ENCODE measurements around the gene FXYD2. TPM values are rescaled to one million over a fixed set of nuclear protein-coding genes. Genes with fewer than 3 reads are reported as not detected.

FXYD2 gene
- total RNA-seq, 2 donors from 2014 or later: 0.61 to 1.0 TPM

DNA sequence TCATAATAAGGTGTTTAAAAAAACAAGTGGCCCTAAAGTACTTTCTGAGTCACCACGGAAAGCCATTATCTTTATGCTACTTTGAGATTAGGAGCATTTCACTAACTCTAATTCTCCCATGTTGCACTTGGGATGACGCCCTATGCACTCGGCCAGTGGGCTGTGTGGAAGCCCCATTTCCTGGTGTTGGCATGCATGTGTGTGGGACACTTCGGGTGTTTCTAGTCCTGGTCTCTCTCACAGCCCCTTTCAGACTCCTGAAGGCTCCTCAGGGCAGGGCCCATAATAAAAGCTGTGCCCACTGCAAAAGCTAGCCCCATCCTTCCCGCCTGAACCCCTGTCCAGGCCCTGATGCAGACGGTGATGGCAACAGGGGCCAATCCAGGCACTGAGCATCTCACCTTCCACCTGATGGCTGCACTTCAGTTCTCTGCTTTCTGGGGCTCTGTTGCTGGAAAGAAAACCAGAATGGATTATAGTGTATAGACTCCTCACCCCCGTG is 14.9 kb upstream of the FXYD2 start:
- no peak for DNase-seq
- ATAC-seq: no peak
- intact Hi-C loops (cut with DNase I, micrococcal nuclease): no loop called here

DNA sequence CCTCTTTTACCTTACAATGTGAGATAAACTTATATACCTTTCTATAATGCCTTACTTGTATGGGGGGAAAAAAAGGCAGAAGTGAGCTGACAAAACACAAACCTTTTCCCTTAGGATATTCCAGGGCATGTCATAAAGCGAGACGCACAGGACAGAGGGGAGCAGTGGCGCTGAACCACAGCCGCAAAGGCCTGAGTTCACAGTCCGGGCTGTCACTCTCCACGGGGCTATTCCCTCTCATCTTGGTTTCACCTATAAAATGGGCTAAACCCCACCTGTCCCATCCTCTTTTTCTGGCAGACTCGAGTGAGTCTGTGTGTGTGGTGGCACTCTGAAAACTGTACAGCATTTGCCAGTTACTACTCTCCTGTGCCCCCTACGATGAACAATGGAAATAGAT is 14.4 kb upstream of the FXYD2 start:
- intact Hi-C loops (cut with DNase I, micrococcal nuclease): no loop called here
- ATAC-seq (no peak), DNase-seq (no peak)

DNA sequence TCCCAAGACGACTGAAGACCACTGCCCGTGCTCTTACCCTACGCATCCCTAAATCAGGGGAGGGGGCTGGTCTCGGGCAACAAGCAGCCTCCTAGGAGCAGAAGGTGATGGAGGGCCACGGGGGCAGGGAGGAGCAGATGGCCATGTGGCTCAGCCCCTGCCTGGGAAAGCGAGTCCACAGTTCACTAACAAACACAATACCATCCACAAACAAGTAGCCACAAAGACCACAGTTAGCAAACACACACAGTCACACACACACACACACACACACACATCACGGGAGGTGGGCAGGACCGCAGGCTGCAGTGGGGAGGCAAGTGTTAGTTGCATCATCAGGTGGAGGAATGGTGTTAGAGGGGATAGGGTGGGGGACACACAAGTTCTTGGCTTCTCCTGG is 13.2 kb upstream of the FXYD2 start:
- DNase-seq (peak in 1 of 2 donors; percentile 19), ATAC-seq (no peak)
- intact Hi-C loops (cut with DNase I, micrococcal nuclease): no loop called here

DNA sequence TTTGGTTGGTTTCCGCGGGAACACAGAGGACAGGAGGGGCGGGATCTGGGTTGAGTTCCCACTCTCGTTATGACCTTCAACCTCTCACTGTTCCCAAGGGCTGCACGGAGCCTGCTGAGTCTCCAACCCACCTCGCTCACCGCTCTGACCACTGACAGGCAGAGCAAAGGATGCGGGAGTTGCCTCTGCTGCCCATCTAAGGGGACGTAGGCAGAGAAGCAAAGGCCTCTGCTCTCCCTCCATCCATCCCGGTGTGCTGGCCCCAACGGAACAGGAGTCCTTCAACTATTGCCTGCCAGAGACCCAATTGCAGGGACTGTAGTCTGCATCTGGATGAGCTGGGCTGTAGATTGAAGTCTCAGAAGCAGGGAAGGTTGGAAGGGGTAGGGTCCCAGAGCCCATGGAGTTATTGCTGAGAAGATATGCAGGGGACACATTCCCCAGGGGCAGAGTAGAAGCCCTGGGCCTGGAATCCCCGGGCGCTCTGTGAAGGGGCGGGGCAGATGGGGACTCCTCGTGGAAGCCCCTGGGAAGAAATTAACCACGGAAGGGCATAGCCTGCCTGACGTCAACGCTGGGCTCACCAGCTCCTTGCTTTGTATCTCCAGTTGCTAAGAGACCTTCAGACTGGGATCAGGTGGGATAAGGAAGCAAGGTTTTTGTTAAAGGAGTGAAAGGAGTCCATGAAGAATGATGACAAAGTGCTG is 12.7 kb upstream of the FXYD2 start:
- DNase-seq (peak in 1 of 2 donors; percentile 16), ATAC-seq (no peak)
- intact Hi-C loops (cut with DNase I, micrococcal nuclease): no loop called here

DNA sequence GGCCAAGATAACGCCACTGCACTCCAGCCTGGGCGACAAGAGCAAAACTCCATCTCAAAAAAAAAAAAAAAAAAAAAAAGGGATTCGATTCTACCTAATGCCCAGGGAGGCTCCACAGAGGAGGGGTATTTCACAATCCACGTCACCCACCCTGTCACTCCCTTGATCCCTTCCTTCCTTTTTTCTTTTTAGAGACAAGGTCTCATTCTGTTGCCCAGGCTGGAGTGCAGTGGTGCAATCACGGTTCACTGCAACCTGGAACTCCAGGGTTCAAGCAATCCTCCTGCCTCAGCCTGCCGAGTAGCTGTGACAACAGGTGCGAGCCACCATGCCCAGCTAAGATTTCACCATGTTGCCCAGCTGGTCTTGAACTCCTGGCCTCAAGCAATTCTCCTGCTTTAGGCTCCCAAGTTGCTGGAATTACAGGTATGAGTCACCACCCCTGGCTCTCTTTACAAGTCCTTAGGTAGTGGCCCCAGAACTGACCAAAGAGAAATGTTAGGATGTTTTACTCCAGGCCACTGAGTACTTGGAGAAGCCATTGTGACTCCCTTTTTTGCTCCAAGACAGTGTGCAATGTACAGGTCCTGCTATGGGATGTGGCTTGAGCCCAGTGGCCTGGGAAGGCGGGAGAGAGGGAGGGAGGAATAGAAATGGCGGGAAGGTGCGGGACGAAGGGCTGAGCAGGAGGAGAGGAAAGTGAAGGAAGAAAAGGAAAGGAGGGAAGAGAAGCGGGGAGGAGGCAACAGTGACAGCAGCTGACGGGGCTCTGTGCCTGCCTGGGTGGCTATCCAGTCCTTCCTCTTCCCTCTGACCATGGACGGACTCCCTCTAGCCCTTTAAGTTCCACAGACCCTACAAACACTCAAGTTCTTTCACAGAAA is 11.8 kb upstream of the FXYD2 start:
- DNase-seq (no peak), ATAC-seq (no peak)
- intact Hi-C loops (cut with DNase I, micrococcal nuclease): no loop called here

DNA sequence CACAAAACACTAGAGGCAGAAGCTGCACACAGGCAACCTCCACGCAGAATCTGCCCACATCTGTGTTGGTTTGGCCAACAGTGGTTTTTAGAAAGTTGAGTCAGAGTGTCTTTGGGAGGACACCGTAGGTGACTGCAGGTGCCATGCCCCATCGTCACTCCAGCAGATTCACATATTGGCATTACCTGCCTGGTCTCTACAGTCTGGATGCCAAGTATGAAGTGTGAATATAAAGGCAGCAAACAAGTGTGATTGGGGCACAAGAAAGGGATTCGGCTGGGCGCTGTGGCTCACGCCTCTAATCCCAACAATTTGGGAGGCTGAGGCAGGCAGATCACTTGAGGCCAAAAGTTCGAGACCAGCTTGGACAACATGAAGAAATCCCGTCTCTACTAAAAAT is 11.0 kb upstream of the FXYD2 start:
- no peak for ATAC-seq
- no peak for DNase-seq
- intact Hi-C loops (cut with DNase I, micrococcal nuclease): no loop called here

DNA sequence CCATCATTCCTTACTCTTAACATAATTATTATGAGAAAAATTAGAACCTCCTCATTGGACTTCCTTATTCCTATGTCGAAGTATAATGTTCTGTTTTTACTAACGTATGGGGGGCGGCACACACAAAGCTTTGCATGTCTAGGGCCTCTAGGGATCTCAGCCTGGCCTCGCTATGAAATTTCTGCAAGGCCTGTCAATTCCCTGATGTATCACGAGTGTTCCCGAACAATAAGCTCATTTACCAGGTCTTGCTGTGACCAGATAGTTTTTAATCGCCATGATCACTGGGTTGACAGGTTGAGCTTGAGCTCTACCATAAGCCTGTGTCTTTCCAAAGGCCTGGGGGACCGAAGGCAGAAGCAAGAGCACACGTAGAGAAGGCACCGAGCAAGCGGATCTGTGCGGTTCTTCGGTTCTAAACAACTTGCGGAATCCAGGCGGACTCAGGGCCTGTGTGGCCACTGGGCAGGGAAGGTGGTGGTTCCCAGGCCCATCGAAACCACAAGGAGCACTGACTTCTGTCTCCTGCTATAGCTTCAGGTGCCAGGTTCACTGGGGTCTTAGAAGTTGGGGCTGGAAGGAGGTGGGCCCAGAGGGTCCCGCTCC is 10.4 kb upstream of the FXYD2 start:
- DNase-seq (peak in 1 of 2 donors; percentile 13), ATAC-seq (no peak)
- intact Hi-C loops (cut with DNase I, micrococcal nuclease): no loop called here

DNA sequence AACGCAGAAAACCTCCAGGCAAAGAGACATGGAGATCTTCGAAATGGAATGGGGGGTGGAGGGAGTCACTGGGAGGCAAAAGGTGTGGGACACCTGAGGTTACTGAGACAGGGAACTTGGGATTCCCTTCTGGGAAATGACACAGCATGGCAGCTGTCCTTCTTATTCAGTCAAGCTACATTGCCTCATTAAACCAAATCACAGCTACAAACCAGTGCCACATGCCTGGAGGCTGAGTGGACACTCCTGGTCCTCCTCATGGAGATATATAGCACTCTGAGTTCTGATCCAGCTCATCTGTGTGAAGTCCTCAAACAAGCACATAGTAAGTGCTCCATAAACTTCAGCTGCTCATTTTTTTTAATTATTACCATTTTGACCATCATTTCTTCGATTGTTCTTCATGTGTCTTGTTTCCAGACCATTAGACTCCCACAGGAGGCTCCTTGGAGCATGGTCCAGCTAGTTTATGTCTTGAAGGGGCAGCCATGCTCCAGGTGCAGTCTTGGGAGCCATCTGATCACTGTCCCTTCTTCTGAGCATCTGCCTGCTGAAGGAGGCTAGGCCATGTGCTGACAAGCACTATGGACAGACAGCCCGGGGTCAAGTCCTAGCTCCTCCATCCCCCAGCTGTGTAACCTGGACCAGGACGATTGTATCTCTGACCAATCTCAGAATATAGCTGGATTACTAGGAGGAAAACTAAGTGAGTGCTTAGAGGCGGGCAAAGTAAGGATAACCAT is 9.7 kb upstream of the FXYD2 start:
- intact Hi-C loops (cut with DNase I, micrococcal nuclease): no loop called here
- no peak for DNase-seq
- ATAC-seq: no peak

DNA sequence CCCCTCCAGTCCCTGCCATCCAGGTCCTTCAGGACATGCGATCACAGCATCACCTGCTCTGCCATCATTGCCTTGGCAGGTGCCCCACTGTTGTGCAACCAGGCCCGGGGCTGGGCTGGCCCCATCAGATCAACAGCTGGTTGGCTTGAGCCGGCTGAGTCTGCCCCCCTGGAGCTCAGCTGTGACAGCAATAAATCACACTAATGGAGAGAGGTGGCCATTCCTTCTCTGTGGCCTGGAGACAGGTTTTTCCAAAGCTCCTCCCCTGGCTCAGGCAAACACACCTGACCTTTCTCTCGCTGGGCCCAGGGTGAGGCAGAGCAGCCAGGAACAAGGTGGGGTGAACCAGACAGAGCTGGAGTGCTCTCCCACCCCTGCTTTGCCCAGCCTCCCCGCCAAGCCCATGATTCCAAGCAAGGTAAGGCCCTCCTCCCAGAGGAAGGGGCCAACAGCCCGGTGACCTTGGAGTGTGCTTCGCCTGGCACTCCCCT is 8.9 kb upstream of the FXYD2 start:
- ATAC-seq (peak; percentile 91), DNase-seq (peak; percentile 80 to 94)
- intact Hi-C loops (cut with DNase I, micrococcal nuclease): no loop called here

DNA sequence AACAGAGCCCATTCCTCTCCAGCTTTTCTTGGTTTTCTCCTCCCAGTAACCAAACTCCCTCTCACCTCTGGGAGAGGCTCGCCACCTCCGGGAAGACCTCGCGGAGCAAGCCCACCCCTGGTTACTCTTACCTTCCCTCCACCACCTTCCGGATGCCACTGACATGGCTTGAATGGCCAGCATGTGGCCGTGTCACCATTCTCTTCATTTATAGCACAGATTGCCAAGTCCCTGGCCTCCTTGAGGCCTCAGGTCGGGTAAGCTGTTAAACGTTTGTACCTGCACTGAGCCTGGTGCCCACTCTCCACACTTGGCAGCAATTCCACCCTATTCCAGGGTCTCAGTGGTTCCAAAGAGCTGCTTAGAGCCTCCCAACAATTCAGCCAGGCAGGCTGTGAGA is 8.0 kb upstream of the FXYD2 start:
- intact Hi-C loops (cut with DNase I, micrococcal nuclease): no loop called here
- ATAC-seq (no peak), DNase-seq (no peak)

DNA sequence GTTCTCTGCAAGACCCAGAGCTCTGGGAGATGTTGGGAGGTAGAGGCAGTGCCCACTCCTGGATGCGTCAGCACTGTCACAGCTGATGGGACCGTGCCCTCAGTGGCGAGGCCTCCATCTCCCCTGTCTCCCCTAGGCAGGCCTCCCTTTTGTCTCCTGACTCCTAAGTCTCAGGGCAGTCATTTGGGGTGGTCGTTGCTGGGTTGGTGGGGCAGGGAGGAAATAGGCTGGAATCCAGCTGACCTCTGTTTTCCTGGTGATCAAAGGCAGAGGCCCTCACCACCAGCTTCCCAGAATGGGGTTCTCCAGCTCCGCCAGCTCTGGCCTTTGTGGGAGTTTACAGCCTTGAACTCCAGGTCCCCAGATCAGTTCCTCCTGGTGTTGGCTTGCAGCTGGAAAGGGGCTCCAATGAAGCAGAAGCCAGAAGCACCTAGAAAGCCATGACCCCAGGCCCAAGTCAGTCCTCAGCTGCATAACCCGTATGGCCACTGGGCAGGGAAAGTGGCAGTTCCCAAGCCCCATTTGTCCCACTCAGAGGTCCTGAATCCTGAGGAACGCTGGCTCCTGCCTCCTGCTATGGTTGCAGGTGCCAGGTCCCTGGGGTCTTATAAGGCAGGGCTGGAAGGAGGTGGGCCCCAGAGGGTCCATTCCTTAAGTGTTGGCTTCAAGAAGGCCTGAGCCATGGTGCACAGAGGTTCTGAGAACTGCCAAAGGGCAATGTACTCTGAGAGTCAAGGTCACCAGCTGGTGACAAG is 7.3 kb upstream of the FXYD2 start:
- ATAC-seq: no peak
- no peak for DNase-seq
- intact Hi-C loops (cut with DNase I, micrococcal nuclease): no loop called here

DNA sequence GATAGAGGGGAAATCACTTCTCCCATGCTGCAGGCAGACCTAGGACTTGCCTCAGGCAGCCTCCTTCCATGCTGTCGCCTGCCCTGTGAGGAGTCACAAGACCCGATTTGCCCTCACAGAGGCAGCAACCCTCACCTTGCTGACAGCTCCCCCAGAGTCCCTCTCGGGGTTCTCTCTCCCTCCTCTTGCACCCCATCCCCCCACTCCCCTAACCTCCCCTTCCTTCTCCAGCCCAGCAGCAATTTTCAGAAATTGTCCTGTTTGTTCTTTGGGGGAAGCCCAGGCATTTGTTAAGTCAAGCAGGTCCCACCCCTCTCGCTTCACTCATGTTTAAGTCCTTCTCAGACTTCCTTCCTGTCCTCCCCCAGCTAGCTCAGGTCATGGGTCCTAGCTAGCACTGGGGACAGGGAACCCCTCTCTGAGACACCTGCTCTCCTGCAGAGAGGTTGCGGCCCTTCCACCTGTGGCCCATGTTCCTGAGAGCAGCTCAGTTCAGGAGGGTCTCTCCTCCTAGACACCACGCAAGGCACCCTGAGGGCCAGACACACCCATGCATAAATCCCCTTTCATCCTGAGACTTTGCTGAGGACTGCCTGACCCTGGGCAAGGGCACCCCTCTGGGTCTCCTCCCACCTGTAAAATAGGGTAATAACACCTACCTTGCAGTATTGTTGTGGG is 6.3 kb upstream of the FXYD2 start:
- intact Hi-C loops (cut with DNase I, micrococcal nuclease): no loop called here
- no peak for DNase-seq
- no peak for ATAC-seq

DNA sequence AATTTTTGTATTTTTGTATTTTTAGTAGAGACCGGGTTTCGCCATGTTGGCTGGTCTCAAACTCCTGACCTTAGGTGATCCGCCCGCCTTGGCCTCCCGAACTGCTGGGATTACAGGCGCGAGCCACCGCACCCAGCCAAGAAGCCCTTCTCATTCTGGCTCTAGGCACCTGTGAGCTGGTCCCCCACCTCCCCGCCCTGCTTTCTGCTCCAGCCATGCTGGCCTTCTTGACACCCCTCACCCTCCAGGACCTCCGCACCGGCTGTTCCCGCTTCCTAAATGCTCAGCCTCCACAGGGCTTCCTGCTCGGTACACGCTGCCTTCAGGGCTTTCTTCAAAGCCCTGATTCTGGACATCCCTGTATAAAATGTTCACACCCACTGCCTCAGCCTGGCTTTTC is 5.5 kb upstream of the FXYD2 start:
- intact Hi-C loops (cut with DNase I, micrococcal nuclease): no loop called here
- DNase-seq (no peak), ATAC-seq (no peak)

DNA sequence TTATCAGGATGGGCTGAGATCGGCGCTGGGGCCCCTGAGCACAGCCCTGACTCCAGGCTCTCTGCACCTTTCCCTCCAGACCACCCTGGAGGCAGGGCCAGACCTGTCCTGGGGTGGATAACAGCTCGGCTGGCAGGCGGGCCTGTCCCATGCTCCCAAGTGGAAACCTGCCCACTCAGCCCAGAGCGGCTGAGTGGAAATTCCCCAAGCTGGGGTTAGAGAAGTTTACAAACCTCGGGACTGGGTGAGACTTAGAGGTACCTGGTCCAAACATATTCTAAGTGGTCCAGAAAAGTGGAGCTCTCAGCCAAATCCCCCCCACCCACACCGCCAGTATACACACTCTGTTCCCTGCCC is 4.8 kb upstream of the FXYD2 start:
- intact Hi-C loops (cut with DNase I, micrococcal nuclease): no loop called here
- no peak for ATAC-seq
- peak in 1 of 2 donors; percentile 24 for DNase-seq

DNA sequence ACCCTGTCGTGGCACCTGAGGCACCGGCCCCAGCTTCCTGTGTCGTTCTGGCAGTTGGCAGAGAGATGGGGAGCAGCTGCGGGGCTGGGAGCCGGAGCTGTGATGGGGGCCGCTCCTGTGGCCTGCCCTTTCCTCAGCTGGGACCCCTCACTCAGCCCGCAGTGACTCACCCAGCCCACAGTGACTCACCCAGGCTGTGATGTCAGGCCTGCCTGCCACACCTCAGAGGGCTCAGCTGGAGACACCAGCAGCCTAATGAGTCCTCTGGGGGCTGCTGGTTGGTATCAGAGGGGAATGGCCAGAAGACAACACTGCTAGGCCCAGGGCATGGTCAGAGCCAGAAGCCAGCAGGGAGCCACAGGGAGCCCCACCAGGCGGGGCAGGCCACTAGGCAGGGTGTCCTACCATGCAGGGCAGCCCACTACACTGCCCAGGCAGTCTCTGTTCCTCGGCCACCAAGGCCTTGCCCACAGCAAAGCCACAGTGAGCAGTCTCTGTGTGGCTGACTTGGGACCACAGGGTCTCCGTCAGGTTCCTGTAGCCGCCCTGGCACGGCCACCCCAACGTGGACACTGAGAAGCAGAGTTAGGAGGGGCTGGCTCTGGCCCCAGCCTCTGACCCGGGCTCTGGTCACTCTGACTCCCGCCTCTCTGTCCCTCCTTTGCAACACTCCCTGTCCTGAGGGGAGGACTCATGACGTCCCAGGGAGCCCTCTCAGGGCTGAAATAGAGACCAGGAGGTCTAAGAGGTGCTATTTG is 4.2 kb upstream of the FXYD2 start:
- DNase-seq (peak; percentile 33 to 54), ATAC-seq (no peak)
- intact Hi-C loops (cut with DNase I, micrococcal nuclease): no loop called here

DNA sequence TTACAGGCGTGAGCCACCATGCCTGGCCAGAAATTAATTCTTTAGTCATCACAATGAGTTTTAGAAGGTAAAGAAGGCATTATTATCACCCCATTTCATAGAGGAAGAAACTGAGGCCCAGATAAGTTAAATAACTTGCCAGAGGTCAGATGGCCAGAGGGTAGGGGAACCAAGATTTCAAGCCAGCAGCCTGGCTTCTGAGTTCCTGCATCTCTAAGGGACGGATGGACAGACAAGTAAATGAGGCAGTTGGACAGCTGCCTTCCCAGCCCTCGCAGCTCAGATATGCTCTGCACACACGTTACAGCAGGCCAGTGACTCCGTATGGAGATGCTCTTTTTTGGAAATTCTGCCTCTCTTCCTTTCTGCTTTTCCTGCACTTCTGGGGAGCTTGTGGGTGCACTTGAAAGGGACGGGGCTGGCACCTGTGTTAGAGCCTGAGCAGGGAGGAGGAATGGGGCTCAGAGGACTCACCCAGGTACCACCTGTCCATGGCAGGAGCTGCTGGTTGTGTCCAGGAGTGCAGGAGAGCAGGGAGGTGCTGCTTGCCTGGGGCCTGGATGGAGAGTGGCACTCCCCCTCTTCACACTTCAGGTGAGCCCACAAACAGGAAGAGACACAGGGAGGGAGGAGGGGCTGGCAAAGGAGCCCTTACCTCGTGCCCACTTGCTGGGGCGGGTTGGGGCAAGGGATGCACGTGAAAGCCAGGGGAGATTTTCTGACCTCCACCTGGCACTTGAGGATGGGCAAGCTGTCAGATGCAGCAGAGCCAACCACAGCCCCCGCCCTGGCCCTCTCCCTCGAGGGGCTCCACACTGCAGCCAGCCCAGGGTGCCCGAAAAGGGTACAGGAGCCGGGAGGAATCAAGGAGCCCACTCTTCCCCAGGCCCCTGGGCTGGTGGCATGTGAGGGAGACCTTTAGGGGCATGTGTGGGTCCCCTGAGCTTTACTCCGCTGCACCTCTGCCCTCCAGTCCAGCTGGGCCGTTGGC is 3.3 kb upstream of the FXYD2 start:
- no peak for ATAC-seq
- peak in 1 of 2 donors; percentile 22 for DNase-seq
- intact Hi-C loops (cut with DNase I, micrococcal nuclease): no loop called here

Measured in left colon (tissue), 2 donors.